Measurements from ENCODE around the gene KCNQ2.

KCNQ2 gene

DNA sequence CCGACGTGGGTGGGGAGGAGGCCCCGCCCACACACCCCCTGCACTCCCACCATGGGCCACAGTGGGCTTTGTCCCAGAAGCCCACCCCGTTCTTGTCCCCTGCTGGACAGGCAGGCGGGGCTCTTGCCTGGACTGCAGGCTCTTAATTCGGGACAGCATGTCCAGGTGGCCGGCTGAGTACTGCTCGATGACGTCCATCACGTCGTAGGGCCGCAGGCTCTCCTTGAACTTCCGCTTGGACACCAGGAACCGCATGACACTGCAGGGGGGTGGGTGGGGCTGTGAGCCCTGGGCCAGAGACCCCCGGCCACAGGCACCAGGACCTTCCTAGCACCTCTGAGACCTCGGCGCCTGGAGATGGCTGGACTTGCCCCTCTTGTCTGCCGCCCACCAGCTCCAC, 59.1 kb downstream of the KCNQ2 start:
- Histone ChIP-seq H3K4me1 (ENCODE audit: control insufficient read depth, insufficient read depth, low read length, poor library complexity, severe bottlenecking) (peaks cover 2% of the 10 kb centered on the region), H3K36me3 (ENCODE audit: control insufficient read depth, insufficient read depth, low read length) (no peaks in the 10 kb centered on the region), H3K4me3 (ENCODE audit: extremely low read depth, insufficient read depth, low read length, poor library complexity, severe bottlenecking) (no peak overlapping the region), H3K9me3 (ENCODE audit: control insufficient read depth, low read length) (no peaks in the 10 kb centered on the region), H3K27ac (ENCODE audit: low read depth, low read length, severe bottlenecking) (no peak overlapping the region)
- 94 to 96% methylated on average over 14 to 15 of the region's 18 CpGs for WGBS, 2 experiments (ENCODE audit: insufficient coverage in 2 of 2)

DNA sequence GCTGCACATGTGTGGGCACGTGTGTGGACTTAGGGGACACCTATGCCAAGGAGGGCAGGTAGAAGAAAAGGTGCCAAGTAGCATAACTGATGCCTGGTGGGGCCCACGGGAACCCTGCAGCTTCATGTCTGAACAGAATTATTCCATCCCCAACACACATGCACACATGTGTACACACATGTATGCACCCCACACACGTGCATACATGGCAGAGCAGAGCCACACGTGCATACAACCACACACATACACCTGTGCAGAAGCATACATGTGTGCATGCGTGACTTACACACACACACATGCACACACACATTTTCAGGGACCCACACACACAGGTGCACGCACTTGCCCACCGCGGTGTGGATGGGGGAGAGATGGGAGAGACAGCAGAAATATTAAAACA, 59.6 kb downstream of the KCNQ2 start:
- Histone ChIP-seq H3K4me3 (ENCODE audit: extremely low read depth, insufficient read depth, low read length, poor library complexity, severe bottlenecking) (no peak overlapping the region), H3K27ac (ENCODE audit: low read depth, low read length, severe bottlenecking) (no peak overlapping the region), H3K36me3 (ENCODE audit: control insufficient read depth, insufficient read depth, low read length) (no peaks in the 10 kb centered on the region), H3K9me3 (ENCODE audit: control insufficient read depth, low read length) (no peaks in the 10 kb centered on the region), H3K4me1 (ENCODE audit: control insufficient read depth, insufficient read depth, low read length, poor library complexity, severe bottlenecking) (peaks cover 2% of the 10 kb centered on the region)
- WGBS, 2 experiments (ENCODE audit: insufficient coverage in 2 of 2), result 89 to 100% methylated on average over 4 to 5 of the region's 8 CpGs

DNA sequence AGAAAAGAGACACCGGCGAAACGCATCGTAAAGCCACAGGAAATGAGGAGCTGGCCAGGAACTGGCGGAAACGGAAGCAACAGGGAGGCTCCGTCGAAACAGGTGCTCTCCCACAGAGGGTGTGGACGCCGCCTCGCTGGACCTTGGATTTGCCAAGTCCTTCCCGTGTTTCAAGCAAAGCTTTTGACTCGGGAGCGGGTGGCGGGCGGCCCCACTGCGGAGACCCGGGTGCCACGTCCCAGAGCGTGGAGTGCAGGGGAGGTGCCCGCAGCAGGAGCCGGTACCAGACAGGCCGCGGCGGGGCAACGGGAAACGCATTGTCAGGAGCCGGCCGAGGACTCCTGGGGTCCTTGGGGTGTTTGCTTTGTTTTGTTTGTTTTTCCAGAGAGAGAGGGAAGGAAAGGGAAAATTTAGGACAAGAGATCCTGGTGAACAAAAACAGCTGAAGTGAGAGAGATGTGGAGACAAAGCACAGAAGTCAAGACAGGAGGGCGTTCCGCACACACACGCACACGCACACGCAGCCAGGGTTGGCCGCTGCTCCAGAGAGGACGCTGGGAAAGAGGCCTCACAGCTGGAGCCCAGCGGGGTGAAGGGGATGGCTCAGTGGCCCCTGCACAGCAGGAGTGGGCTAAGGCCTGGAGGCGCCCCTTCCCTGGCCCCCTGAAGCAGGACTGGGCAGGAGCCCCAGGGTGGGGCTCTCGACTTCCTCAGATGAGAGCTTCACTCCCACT, 60.4 kb downstream of the KCNQ2 start:
- H3K27ac ChIP-seq (ENCODE audit: low read depth, low read length, severe bottlenecking), result no peak overlapping the region
- H3K4me3 ChIP-seq (ENCODE audit: extremely low read depth, insufficient read depth, low read length, poor library complexity, severe bottlenecking), result no peak overlapping the region
- H3K4me1 ChIP-seq (ENCODE audit: control insufficient read depth, insufficient read depth, low read length, poor library complexity, severe bottlenecking), result no peaks in the 10 kb centered on the region
- no peaks in the 10 kb centered on the region for H3K36me3 ChIP-seq (ENCODE audit: control insufficient read depth, insufficient read depth, low read length)
- 91% methylated on average over 38 of the region's 39 CpGs for WGBS, 2 experiments (ENCODE audit: insufficient coverage in 2 of 2)
- H3K9me3 ChIP-seq (ENCODE audit: control insufficient read depth, low read length), result no peaks in the 10 kb centered on the region

DNA sequence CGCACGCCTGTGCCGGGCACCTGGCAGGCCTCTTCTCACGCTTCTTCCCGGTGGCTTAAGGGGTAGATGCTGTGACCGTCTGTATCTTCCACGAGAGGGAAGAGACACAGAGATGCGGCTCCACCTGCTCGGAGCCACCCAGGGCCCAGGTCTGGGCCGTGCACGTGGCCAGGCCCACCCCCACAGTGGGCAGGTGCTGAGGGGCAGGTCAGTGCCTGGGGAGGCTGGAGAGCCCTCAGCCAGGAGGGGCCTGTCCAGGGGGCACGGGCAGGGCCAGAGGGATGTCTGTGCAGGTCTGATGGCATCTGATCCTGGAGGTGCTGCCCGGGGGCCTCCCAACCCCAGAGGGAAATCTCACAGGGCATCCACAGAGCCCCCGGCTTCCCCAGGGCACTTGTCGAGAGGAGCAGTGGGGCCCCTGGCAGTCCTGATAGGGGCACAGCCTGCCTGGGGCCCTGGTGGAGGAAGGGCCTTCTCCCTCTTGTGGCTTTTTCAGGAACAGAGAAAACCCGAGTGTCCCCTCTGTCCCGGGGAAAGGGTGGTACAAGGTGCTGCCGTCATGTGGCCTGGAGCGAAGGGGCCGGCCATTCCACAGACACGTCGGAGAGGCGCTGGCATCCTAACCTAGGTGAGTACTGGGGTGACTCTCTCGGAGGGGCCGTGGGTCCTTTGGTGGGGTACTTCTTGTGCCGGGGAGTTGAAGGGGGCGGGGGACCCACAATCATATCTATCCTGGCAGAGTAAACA, 61.1 kb downstream of the KCNQ2 start:
- no peak overlapping the region for H3K4me3 ChIP-seq (ENCODE audit: extremely low read depth, insufficient read depth, low read length, poor library complexity, severe bottlenecking)
- no peaks in the 10 kb centered on the region for H3K36me3 ChIP-seq (ENCODE audit: control insufficient read depth, insufficient read depth, low read length)
- 91% methylated on average over 24 to 25 of the region's 27 CpGs for WGBS, 2 experiments (ENCODE audit: insufficient coverage in 2 of 2)
- no peaks in the 10 kb centered on the region for H3K9me3 ChIP-seq (ENCODE audit: control insufficient read depth, low read length)
- H3K27ac ChIP-seq (ENCODE audit: low read depth, low read length, severe bottlenecking), result no peak overlapping the region
- no peaks in the 10 kb centered on the region for H3K4me1 ChIP-seq (ENCODE audit: control insufficient read depth, insufficient read depth, low read length, poor library complexity, severe bottlenecking)

DNA sequence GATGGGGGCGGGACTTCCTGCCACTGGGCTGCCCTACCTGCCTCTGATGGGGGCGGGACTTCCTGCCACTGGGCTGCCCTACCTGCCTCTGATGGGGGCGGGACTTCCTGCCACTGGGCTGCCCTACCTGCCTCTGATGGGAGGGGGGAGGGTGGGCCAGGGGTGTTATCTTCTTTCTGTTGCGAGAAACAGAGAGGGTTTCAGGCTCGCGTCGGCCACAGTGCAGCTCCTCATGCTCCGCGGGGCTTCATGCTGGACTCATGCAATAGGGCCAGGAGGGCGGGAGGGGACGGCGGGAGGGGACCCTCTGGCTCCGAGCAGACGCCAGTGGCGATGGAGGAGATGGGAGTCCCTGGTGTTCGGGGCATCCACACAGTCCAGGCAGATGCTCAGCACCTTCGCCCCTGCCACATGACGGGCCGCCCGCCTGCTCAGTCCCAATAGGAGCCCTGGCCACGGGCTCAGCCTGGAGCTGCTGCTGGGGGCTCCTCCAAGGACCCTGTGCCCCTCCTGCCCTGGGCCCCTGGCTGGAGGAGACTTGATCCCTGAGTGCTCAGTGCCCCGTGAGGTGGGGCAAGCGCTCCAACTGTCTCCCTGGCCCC, 62.5 kb downstream of the KCNQ2 start:
- H3K36me3 ChIP-seq (ENCODE audit: control insufficient read depth, insufficient read depth, low read length), result no peaks in the 10 kb centered on the region
- no peak overlapping the region for H3K4me3 ChIP-seq (ENCODE audit: extremely low read depth, insufficient read depth, low read length, poor library complexity, severe bottlenecking)
- no peaks in the 10 kb centered on the region for H3K9me3 ChIP-seq (ENCODE audit: control insufficient read depth, low read length)
- 90 to 92% methylated on average over 19 to 20 of the region's 23 CpGs for WGBS, 2 experiments (ENCODE audit: insufficient coverage in 2 of 2)
- H3K27ac ChIP-seq (ENCODE audit: low read depth, low read length, severe bottlenecking), result no peak overlapping the region
- H3K4me1 ChIP-seq (ENCODE audit: control insufficient read depth, insufficient read depth, low read length, poor library complexity, severe bottlenecking), result no peaks in the 10 kb centered on the region

DNA sequence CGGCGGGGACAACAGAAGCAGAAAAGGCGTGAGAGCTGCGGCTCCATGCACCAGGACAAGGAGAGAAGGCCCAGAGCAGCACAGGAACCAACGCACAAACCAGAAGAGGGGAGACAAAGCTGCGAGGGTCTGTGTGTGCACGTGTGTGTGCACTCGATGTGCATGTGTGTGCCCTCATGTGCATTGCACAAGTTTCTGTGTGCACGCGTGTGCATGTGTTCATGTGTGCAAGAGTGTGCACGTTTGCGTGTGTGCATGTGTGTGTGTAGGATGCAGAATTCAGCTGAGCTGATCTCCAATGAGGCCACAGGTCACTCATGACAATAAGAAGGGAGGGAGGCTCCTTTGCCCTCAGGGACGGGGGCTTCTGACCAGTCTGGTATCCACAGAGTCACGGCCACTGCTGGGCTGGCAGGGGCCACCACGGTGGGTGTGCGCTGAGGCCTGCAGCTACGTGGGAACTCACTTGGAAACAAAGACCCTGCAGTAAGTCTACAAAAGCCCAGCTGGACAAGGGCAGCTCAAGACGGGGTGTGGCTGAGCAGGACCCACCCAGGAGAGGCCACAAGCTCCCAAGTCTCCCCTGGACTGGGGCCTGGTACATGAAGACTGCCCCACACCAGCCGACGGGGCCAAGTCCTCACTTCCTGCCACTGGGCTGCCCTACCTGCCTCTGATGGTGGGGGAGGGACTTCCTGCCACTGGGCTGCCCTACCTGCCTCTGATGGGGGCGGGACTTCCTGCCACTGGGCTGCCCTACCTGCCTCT, 63.2 kb downstream of the KCNQ2 start:
- no peak overlapping the region for H3K4me3 ChIP-seq (ENCODE audit: extremely low read depth, insufficient read depth, low read length, poor library complexity, severe bottlenecking)
- no peaks in the 10 kb centered on the region for H3K9me3 ChIP-seq (ENCODE audit: control insufficient read depth, low read length)
- no peak overlapping the region for H3K27ac ChIP-seq (ENCODE audit: low read depth, low read length, severe bottlenecking)
- no peaks in the 10 kb centered on the region for H3K36me3 ChIP-seq (ENCODE audit: control insufficient read depth, insufficient read depth, low read length)
- WGBS, 2 experiments (ENCODE audit: insufficient coverage in 2 of 2), result 96 to 98% methylated on average over 18 of the region's 21 CpGs
- no peaks in the 10 kb centered on the region for H3K4me1 ChIP-seq (ENCODE audit: control insufficient read depth, insufficient read depth, low read length, poor library complexity, severe bottlenecking)

DNA sequence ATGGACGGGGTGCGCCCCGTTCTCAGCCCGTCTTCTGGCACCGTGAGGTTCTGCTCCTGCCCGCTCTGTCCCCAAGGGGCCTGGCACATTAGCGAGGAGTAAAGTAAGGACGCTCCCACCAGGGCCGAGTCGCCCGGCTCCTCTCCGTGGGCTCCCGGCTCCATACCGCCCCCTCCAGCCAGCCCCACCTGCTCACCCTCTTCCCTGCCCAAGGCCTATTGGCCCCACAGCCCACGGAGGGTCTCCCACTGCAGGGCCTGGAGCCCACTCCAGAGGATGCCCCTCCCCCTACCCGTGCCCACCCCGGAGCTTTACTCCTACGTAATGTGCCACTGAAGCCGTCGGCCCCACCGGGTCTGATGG, 63.8 kb downstream of the KCNQ2 start:
- no peak overlapping the region for H3K27ac ChIP-seq (ENCODE audit: low read depth, low read length, severe bottlenecking)
- no peak overlapping the region for H3K4me3 ChIP-seq (ENCODE audit: extremely low read depth, insufficient read depth, low read length, poor library complexity, severe bottlenecking)
- no peaks in the 10 kb centered on the region for H3K36me3 ChIP-seq (ENCODE audit: control insufficient read depth, insufficient read depth, low read length)
- H3K4me1 ChIP-seq (ENCODE audit: control insufficient read depth, insufficient read depth, low read length, poor library complexity, severe bottlenecking), result no peaks in the 10 kb centered on the region
- 92 to 97% methylated on average over 18 to 20 of the region's 21 CpGs for WGBS, 2 experiments (ENCODE audit: insufficient coverage in 2 of 2)
- no peaks in the 10 kb centered on the region for H3K9me3 ChIP-seq (ENCODE audit: control insufficient read depth, low read length)

DNA sequence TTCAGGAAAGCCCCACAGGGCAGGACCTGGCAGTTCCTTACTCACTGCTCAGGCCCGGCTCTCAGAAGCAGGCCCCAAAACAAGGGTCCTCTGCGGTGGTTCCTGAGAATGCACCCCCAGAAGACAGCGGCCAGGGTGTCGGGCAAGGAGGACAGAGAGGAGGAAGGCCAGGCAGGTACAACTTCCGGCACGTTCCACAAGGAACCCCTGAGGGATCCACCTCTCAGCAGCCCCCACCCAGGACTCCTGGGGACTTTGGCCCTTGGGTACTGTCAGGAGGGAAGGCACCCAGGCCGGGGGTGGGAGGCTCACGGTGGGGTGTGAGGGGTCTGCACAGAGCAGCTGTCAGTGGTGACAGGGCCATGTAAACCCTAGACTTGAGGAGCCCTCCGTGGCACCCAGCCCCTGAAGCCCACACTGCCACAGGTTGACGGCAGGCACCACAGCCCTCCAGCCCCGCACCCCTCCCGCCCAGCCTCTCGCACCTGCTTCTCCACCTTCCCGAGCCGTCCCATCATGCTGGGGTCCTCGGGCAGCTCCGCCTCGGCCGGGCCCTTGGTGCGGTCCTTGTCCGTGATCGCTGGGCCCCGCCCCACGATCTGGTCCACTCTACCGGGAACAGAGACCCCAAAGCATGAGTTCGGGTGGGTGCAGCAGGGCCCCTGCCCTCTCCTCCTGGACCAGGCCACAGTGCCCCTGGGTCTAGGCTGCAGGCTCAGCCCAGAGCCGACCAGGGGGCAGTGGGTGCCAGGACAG, 64.3 kb downstream of the KCNQ2 start:
- no peak overlapping the region for H3K4me3 ChIP-seq (ENCODE audit: extremely low read depth, insufficient read depth, low read length, poor library complexity, severe bottlenecking)
- WGBS, 2 experiments (ENCODE audit: insufficient coverage in 2 of 2), result 94 to 96% methylated on average over 20 to 23 of the region's 27 CpGs
- no peaks in the 10 kb centered on the region for H3K9me3 ChIP-seq (ENCODE audit: control insufficient read depth, low read length)
- H3K36me3 ChIP-seq (ENCODE audit: control insufficient read depth, insufficient read depth, low read length), result no peaks in the 10 kb centered on the region
- H3K4me1 ChIP-seq (ENCODE audit: control insufficient read depth, insufficient read depth, low read length, poor library complexity, severe bottlenecking), result no peaks in the 10 kb centered on the region
- no peak overlapping the region for H3K27ac ChIP-seq (ENCODE audit: low read depth, low read length, severe bottlenecking)

DNA sequence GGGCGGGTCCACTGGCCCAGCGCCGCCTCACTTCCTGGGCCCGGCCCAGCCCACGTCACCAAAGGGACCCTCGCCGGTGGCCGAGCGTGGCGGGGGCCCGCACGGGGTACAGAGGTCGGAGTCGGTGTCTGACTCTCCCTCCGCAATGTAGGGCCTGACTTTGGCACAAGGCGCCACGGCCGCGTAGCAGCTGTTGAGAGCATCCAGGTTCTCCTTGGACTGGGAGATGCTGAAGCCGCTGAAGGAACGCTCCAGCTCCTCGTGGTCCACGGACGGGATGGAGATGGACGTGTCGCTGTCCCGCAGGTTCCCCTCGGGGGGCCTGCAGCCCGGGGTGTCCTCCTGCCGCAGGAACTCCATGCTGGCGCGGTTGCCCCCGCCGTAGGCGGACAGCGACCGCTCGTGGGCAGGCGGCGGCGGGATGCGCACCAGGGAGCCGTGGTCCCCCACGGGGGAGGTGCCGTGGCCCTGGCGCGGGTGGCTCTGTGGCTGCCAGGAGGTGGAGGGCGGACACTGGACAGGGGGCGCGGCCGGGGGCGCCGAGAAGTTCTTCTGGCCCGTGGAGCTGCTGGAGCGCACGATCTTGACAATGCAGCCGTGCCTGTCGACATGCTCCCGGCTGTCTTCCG, 65.7 kb downstream of the KCNQ2 start:
- H3K27ac ChIP-seq (ENCODE audit: low read depth, low read length, severe bottlenecking), result no peak overlapping the region
- H3K4me3 ChIP-seq (ENCODE audit: extremely low read depth, insufficient read depth, low read length, poor library complexity, severe bottlenecking), result no peak overlapping the region
- H3K4me1 ChIP-seq (ENCODE audit: control insufficient read depth, insufficient read depth, low read length, poor library complexity, severe bottlenecking), result no peaks in the 10 kb centered on the region
- no peaks in the 10 kb centered on the region for H3K36me3 ChIP-seq (ENCODE audit: control insufficient read depth, insufficient read depth, low read length)
- H3K9me3 ChIP-seq (ENCODE audit: control insufficient read depth, low read length), result no peaks in the 10 kb centered on the region
- 94 to 97% methylated on average over 60 of the region's 60 CpGs for WGBS, 2 experiments (ENCODE audit: insufficient coverage in 2 of 2)

DNA sequence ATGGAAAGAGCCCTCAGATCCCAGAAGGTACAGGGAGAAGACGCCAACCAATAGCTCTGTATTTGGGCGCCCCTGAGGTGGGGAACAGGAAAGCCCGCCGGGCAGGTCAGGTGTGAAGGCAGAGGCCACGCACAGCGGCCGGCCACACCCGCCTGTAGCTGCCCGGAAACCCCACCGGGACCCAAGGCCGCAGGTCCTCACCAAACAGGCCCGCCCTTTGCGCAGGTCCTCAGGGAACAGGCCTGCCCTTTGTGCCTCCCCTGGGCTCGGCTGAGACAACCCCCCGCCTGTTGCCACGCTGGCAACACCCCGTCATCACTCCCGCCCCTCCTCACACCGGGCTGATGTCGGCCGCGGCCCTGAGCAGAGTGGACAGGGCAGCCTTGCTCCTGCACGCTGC, 66.4 kb downstream of the KCNQ2 start:
- WGBS, 2 experiments (ENCODE audit: insufficient coverage in 2 of 2), result 90 to 91% methylated on average over 22 to 23 of the region's 23 CpGs
- Histone ChIP-seq H3K4me1 (ENCODE audit: control insufficient read depth, insufficient read depth, low read length, poor library complexity, severe bottlenecking) (no peaks in the 10 kb centered on the region), H3K9me3 (ENCODE audit: control insufficient read depth, low read length) (no peaks in the 10 kb centered on the region), H3K27ac (ENCODE audit: low read depth, low read length, severe bottlenecking) (no peak overlapping the region), H3K36me3 (ENCODE audit: control insufficient read depth, insufficient read depth, low read length) (no peaks in the 10 kb centered on the region), H3K4me3 (ENCODE audit: extremely low read depth, insufficient read depth, low read length, poor library complexity, severe bottlenecking) (no peak overlapping the region)

All from mesodermal cell (in vitro differentiated cells).